KMS-11 (cell line): ENCODE results near the gene ATP5ME.

Experiments
- H2AFZ ChIP-seq: fragments of 200-600 bp; sonication (generic); 2 replicates; pipeline ENCODE4 v1.6.1; 2016; ENCODE audit warnings: antibody characterized with exemption, mixed run types, low read depth
- H3K27ac ChIP-seq: fragments of 200-600 bp; sonication (generic); 2 replicates; pipeline ENCODE4 v1.6.1; 2016; ENCODE audit warnings: mild to moderate bottlenecking, mixed run types
- H3K27me3 ChIP-seq: fragments of 200-600 bp; sonication (generic); 2 replicates; pipeline ENCODE4 v1.6.1; 2017; ENCODE audit warnings: mild to moderate bottlenecking, low read depth, mixed run types, moderate library complexity; ENCODE audit not compliant: insufficient read depth
- H3K36me3 ChIP-seq: fragments of 200-600 bp; sonication (generic); 2 replicates; pipeline ENCODE4 v1.6.1; 2017; ENCODE audit warnings: mild to moderate bottlenecking, mixed run types; ENCODE audit not compliant: insufficient read depth
- H3K4me1 ChIP-seq: fragments of 200-600 bp; sonication (generic); 2 replicates; pipeline ENCODE4 v1.6.1; 2016; ENCODE audit warnings: mild to moderate bottlenecking, low read depth, mixed run types; ENCODE audit not compliant: poor library complexity, severe bottlenecking
- H3K4me2 ChIP-seq: fragments of 200-600 bp; sonication (generic); 2 replicates; pipeline ENCODE4 v1.7.0; 2016; ENCODE audit warnings: mild to moderate bottlenecking, mixed run types
- H3K4me3 ChIP-seq: fragments of 200-600 bp; sonication (generic); IDR thresholded peaks from 2 replicates; pipeline ENCODE4 v1.6.1; 2017; ENCODE audit warnings: low read depth, low read length, mixed read lengths; ENCODE audit not compliant: insufficient read depth
- H3K79me2 ChIP-seq: fragments of 200-600 bp; sonication (generic); 2 replicates; pipeline ENCODE4 v1.6.1; 2016; ENCODE audit warnings: low read depth, mixed run types; ENCODE audit not compliant: insufficient read depth
- H3K9ac ChIP-seq: fragments of 200-600 bp; sonication (generic); 2 replicates; pipeline ENCODE4 v1.6.1; 2016; ENCODE audit warnings: mild to moderate bottlenecking, mixed run types
- H4K20me1 ChIP-seq: fragments of 200-600 bp; sonication (generic); 2 replicates; pipeline ENCODE4 v1.6.1; 2016; ENCODE audit warnings: mild to moderate bottlenecking, mixed run types; ENCODE audit not compliant: insufficient read depth
- CTCF ChIP-seq: fragments of 200-600 bp; sonication (generic); conservative IDR thresholded peaks from 2 replicates; pipeline ENCODE4 v1.6.1; 2017; ENCODE audit warnings: low read depth, mild to moderate bottlenecking, antibody characterized with exemption, low read length, moderate library complexity, mixed read lengths

Gene ATP5ME

GRCh38 chr4:679104-679481 is 5.0 kb upstream of the ATP5ME start:
- H4K20me1 ChIP-seq = no peaks in the 10 kb centered on the region
- TF ChIP-seq CTCF = no peak
- H2AFZ ChIP-seq = no peak overlapping the region
- H3K4me2 ChIP-seq = no peak overlapping the region
- no peak overlapping the region for H3K4me3 ChIP-seq
- no peaks in the 10 kb centered on the region for H3K79me2 ChIP-seq
- no peaks in the 10 kb centered on the region for H3K36me3 ChIP-seq
- H3K9ac ChIP-seq = no peak overlapping the region
- peaks cover 3% of the 10 kb centered on the region for H3K4me1 ChIP-seq
- no peak overlapping the region for H3K27ac ChIP-seq
- H3K27me3 ChIP-seq = no peaks in the 10 kb centered on the region

GRCh38 chr4:678331-679103 is 4.4 kb upstream of the ATP5ME start:
- Histone ChIP-seq H4K20me1 (no peaks in the 10 kb centered on the region), H3K4me2 (no peak overlapping the region), H3K9ac (no peak overlapping the region), H3K27ac (no peak overlapping the region), H3K27me3 (no peaks in the 10 kb centered on the region), H3K4me3 (no peak overlapping the region), H3K4me1 (peaks cover 3% of the 10 kb centered on the region), H3K79me2 (no peaks in the 10 kb centered on the region), H2AFZ (no peak overlapping the region), H3K36me3 (no peaks in the 10 kb centered on the region)
- TF ChIP-seq CTCF = no peak

GRCh38 chr4:677431-678293 is 3.6 kb upstream of the ATP5ME start:
- Histone ChIP-seq H3K4me2 (no peak overlapping the region), H3K79me2 (no peaks in the 10 kb centered on the region), H3K4me3 (no peak overlapping the region), H3K4me1 (peaks cover 3% of the 10 kb centered on the region), H4K20me1 (no peaks in the 10 kb centered on the region), H3K27me3 (no peaks in the 10 kb centered on the region), H3K27ac (no peak overlapping the region), H2AFZ (no peak overlapping the region), H3K36me3 (no peaks in the 10 kb centered on the region), H3K9ac (no peak overlapping the region)
- no peak for TF ChIP-seq CTCF

- H3K27me3 ChIP-seq = no peaks in the 10 kb centered on the region
- no peak overlapping the region for H3K4me3 ChIP-seq
- H3K9ac ChIP-seq = no peak overlapping the region
- H2AFZ ChIP-seq = no peak overlapping the region
- no peaks in the 10 kb centered on the region for H3K36me3 ChIP-seq
- TF ChIP-seq CTCF = no peak
- H3K4me2 ChIP-seq = no peak overlapping the region
- H3K4me1 ChIP-seq = peaks cover 3% of the 10 kb centered on the region
- H4K20me1 ChIP-seq = no peaks in the 10 kb centered on the region
- no peaks in the 10 kb centered on the region for H3K79me2 ChIP-seq
- no peak overlapping the region for H3K27ac ChIP-seq
Measured at GRCh38 chr4:676871-677235, 2.8 kb upstream of the ATP5ME start.
